Forelimb muscle (tissue), 1 donor: Measurements from ENCODE around the gene NYAP1. TPM values are rescaled to one million over a fixed set of nuclear protein-coding genes. Genes with fewer than 3 reads are reported as not detected.

ENCODE experiments used
- DNase-seq: peaks from one replicate; pipeline ENCODE4 v3.0.0-alpha.2; 2013; ENCODE audit warnings: low read depth
- polyA plus RNA-seq: library from polyadenylated mRNA; unstranded; fragments of 120-200 nt; gene quantifications from one replicate; pipeline ENCODE4 v1.2.1, GENCODE V29; 2013; ENCODE audit not compliant: insufficient read length

The NYAP1 gene
- polyA plus RNA-seq, 1 donor: 1.8 TPM

- DNase-seq: no peak
These were observed 26.7 kb upstream of the NYAP1 start for GRCh38 chr7:100457033-100457432.

- no peak for DNase-seq
These were observed 19.5 kb upstream of the NYAP1 start, which contains the start of gene SPACDR for GRCh38 chr7:100464210-100464660. SPACDR (minus strand) TSS chr7:100464260; CDS start chr7:100464025, 235 bp downstream.

GRCh38 chr7:100464791-100465190, 18.9 kb upstream of the NYAP1 start:
- DNase-seq: no peak

GRCh38 chr7:100465299-100465698, 18.4 kb upstream of the NYAP1 start:
- DNase-seq: no peak

- DNase-seq: no peak
These were observed 17.9 kb upstream of the NYAP1 start for GRCh38 chr7:100465702-100466311.

GRCh38 chr7:100466653-100467605, 16.8 kb upstream of the NYAP1 start:
- DNase-seq: no peak

GRCh38 chr7:100467638-100468373, 15.9 kb upstream of the NYAP1 start:
- no peak for DNase-seq

- no peak for DNase-seq
These were observed 14.3 kb upstream of the NYAP1 start for GRCh38 chr7:100469227-100470044.

- DNase-seq: no peak
These were observed 12.7 kb upstream of the NYAP1 start for GRCh38 chr7:100471021-100471420.

GRCh38 chr7:100472121-100472851, 11.4 kb upstream of the NYAP1 start:
- no peak for DNase-seq

GRCh38 chr7:100472854-100473499, 10.8 kb upstream of the NYAP1 start:
- DNase-seq: no peak

GRCh38 chr7:100475549-100475948, 8.2 kb upstream of the NYAP1 start:
- DNase-seq: no peak

GRCh38 chr7:100476101-100476780, 7.5 kb upstream of the NYAP1 start:
- no peak for DNase-seq

- no peak for DNase-seq
These were observed 6.5 kb upstream of the NYAP1 start for GRCh38 chr7:100476903-100477870.

- DNase-seq: no peak
These were observed 5.9 kb upstream of the NYAP1 start for GRCh38 chr7:100477871-100478267.

GRCh38 chr7:100478958-100479660, 4.6 kb upstream of the NYAP1 start, which contains the start of gene TSC22D4:
TSC22D4 (minus strand) TSS chr7:100479214; CDS start chr7:100478038, 1,176 bp downstream.
- peak; percentile 83 for DNase-seq

- no peak for DNase-seq
These were observed 2.3 kb upstream of the NYAP1 start for GRCh38 chr7:100481466-100481865.

GRCh38 chr7:100482728-100483089, 1.0 kb upstream of the NYAP1 start:
- DNase-seq: no peak
